WERI-Rb-1 (cell line): Measurements from ENCODE around the gene BRIP1.
A peak's percentile ranks its signal among the peaks of the same experiment; 100 is the strongest.

Experiments
- DNase-seq: peaks from one replicate; pipeline ENCODE4 v3.0.0-alpha.2; 2020
- H3K27ac ChIP-seq: fragments of 250-450 bp; sonication (Bioruptor Pico); 2 replicates; pipeline ENCODE4 v1.5.1; 2020; ENCODE audit warnings: mild to moderate bottlenecking, moderate library complexity
- H3K27me3 ChIP-seq: fragments of 250-450 bp; sonication (Bioruptor Pico); 2 replicates; pipeline ENCODE4 v1.5.1; 2021; ENCODE audit warnings: mild to moderate bottlenecking, low read depth, moderate library complexity; ENCODE audit not compliant: insufficient read depth, severe bottlenecking
- H3K36me3 ChIP-seq: fragments of 250-450 bp; sonication (Bioruptor Pico); 2 replicates; pipeline ENCODE4 v1.5.1; 2020; ENCODE audit warnings: mild to moderate bottlenecking, moderate library complexity
- H3K4me3 ChIP-seq: 2 replicates; pipeline ENCODE4 v1.5.1; 2011; ENCODE audit warnings: low read depth, mild to moderate bottlenecking, control low read depth, low read length
- H3K9me3 ChIP-seq: fragments of 250-450 bp; sonication (Bioruptor Pico); 2 replicates; pipeline ENCODE4 v1.5.1; 2021; ENCODE audit warnings: mild to moderate bottlenecking, moderate library complexity; ENCODE audit not compliant: severe bottlenecking
- TF ChIP-seq, protein P1 (sequence below): IDR thresholded peaks from 2 replicates; pipeline ENCODE4 v1.5.1; 2011; ENCODE audit warnings: low read depth, mild to moderate bottlenecking, control low read depth, inconsistent platforms, low read length

The BRIP1 gene

GRCh38 chr17:61635913-61636432 lies 227.4 kb downstream of the BRIP1 start:
- Histone ChIP-seq H3K27me3 (no peaks in the 10 kb centered on the region), H3K36me3 (no peaks in the 10 kb centered on the region), H3K27ac (no peak overlapping the region), H3K4me3 (no peak overlapping the region), H3K9me3 (peaks cover 8% of the 10 kb centered on the region)
- TF ChIP-seq, protein P1, sequence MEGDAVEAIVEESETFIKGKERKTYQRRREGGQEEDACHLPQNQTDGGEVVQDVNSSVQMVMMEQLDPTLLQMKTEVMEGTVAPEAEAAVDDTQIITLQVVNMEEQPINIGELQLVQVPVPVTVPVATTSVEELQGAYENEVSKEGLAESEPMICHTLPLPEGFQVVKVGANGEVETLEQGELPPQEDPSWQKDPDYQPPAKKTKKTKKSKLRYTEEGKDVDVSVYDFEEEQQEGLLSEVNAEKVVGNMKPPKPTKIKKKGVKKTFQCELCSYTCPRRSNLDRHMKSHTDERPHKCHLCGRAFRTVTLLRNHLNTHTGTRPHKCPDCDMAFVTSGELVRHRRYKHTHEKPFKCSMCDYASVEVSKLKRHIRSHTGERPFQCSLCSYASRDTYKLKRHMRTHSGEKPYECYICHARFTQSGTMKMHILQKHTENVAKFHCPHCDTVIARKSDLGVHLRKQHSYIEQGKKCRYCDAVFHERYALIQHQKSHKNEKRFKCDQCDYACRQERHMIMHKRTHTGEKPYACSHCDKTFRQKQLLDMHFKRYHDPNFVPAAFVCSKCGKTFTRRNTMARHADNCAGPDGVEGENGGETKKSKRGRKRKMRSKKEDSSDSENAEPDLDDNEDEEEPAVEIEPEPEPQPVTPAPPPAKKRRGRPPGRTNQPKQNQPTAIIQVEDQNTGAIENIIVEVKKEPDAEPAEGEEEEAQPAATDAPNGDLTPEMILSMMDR, result peak; percentile 72
- DNase-seq, result peak; percentile 72

DNA sequence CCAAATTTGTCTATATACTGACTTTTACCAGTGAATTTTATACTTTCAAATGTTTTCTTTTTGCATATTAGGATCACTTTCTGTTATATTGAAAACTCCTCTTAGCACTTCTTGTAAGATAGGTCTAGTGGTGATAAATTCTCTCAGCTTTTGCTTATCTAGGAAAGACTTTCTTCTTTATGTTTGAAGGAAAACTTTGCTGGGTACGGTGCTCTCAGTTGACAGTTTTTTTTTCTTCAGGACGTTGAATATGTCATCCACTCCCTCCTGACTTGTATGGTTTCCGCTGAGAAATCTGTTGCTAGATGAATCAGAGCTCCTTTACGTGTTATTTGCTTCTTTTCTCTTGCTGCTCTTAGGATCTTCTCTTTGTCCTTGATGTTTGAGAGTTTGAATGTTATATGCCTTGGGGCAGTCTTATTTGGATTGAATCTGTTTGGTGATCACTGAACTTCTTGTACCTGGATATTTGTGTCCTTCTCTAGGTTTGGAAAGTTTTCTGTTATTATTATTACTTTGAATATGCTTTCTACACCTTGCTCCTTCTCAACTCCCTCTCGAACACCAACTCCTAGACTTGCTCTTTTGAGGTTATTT lies 228.3 kb downstream of the BRIP1 start:
- no peak overlapping the region for H3K27ac ChIP-seq
- TF ChIP-seq, protein P1, result no peak
- no peak for DNase-seq
- peaks cover 8% of the 10 kb centered on the region for H3K9me3 ChIP-seq
- H3K4me3 ChIP-seq, result no peak overlapping the region
- H3K36me3 ChIP-seq, result no peaks in the 10 kb centered on the region
- H3K27me3 ChIP-seq, result no peaks in the 10 kb centered on the region

- H3K27me3 ChIP-seq, result no peaks in the 10 kb centered on the region
- H3K27ac ChIP-seq, result no peak overlapping the region
- no peak overlapping the region for H3K4me3 ChIP-seq
- no peak for DNase-seq
- no peaks in the 10 kb centered on the region for H3K36me3 ChIP-seq
- peaks cover 8% of the 10 kb centered on the region for H3K9me3 ChIP-seq
- TF ChIP-seq, protein P1, result no peak
Measured at GRCh38 chr17:61634011-61634539, 229.3 kb downstream of the BRIP1 start.

DNA sequence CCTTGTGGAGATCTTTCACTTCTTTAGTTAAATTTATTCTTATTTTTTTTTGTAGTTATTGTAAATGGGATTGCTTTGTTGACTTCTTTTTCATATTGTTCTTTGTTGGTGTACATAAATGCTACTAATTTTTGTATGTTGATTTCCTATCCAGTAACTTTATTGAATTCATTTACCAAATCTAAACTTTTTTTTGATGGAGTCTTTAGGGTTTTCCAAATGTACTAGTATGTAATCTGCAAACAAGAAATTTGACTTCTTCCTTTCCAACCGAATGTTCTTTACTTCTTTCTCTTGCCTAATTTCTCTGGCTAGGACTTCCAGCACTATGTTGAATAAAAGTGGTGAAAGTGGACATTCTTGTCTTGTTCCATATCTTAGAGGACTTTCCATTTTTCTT lies 230.5 kb downstream of the BRIP1 start:
- no peak for DNase-seq
- Histone ChIP-seq H3K9me3 (peaks cover 8% of the 10 kb centered on the region), H3K27ac (no peak overlapping the region), H3K36me3 (no peaks in the 10 kb centered on the region), H3K4me3 (no peak overlapping the region), H3K27me3 (no peaks in the 10 kb centered on the region)
- TF ChIP-seq, protein P1, result no peak

GRCh38 chr17:61631800-61632199 lies 231.5 kb downstream of the BRIP1 start:
- Histone ChIP-seq H3K27ac (no peak overlapping the region), H3K27me3 (no peaks in the 10 kb centered on the region), H3K4me3 (no peak overlapping the region), H3K9me3 (peaks cover 8% of the 10 kb centered on the region), H3K36me3 (no peaks in the 10 kb centered on the region)
- TF ChIP-seq, protein P1, result no peak
- no peak for DNase-seq
